HG03039 (cell line): Measurements from ENCODE around the gene SYCP3.

ENCODE experiments used
- ATAC-seq: cut with Tn5 transposase; IDR thresholded peaks from one replicate; pipeline ENCODE4 v1.9.1; 2021; ENCODE audit warnings: mild to moderate bottlenecking, moderate library complexity; ENCODE audit not compliant: unreplicated experiment

Gene SYCP3

DNA sequence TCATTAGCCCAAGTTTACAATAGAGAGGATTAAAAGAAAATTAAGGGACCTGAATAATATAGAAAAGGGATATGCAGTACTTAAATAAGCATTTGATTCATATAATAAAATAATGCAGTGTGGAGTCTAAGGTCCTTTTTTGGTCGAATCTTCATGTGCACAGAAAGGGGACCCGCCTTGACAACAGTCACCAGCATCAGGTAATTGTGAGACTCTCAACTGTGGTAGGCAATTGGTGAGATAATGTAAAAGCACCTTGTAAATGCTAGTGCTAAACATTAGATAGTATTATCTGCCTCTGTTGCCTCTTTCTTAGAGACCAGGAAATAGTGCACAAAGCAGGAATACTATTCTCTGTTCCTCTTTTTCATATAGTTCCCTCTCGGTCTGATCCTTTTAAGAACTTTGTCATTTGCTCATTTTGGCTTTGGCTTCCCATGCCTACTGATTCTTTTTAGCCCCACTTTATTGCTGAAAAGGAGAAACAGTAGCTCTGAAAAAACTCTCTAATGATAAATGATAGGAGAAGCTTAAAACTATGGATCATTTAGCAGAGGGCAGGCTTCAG lies 24.3 kb downstream of the SYCP3 start:
- ATAC-seq: no peak

DNA sequence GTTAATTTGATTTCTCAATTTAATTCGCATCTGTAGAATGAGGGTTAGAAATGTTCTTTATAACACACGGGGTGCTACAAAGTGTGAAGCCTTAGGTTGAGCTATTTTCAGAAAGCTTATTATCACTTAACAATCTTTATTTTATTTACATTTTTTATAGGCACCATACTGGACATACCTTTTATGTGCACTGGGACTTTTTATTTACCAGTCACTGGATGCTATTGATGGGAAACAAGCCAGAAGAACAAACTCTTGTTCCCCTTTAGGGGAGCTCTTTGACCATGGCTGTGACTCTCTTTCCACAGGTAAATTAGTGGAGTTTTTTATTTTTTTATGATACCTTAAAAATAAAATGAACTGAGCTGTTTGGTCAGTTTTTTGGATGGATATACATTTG lies 25.3 kb downstream of the SYCP3 start:
- no peak for ATAC-seq

DNA sequence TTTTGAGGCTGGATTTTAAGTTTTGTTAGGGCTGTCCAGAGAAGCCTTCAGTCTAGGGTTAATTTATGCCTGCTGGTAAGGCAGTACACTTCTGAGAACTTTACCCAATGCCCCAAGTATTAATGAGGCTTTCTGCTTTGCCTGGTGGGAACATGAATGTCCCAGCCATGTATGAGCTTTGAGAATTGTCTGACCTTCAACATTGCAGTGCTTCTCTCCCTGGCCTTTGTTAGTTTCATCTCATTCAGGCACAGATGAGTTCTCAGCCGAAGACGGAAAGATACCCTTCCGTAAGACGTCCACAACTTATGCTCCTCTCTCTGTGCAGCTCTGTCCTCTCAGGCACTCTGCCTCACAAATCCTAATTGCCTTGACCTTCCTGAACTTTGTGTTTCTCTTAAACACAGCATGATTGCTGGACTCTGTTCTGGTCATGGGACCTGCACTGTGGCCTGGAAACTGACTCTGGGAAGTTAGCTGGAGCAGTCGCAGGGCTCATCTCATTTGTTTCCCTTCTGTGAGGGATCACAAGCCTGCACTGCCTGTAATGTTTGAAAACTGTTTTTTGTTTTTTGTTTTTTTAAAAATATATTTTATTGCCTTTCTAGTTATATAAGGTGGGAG lies 26.1 kb downstream of the SYCP3 start:
- no peak for ATAC-seq

DNA sequence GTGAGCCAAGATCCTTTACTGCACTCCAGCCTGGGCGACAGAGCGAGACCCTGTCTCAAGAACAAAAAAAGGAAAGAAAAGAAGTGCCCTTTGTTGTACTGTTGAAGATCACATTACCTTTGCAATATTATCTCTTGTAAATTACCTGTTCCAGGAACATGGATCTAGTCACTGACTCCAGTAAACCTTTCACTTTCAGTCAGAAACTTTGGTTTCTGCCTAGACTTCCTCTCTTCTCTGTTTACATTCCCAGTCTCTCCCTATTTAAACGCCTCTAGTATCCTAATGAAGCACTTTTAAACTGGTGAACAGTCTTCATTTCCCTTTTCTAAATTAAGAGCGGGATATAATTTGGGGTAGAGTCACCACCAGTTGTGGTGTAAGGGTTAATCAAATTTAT lies 29.0 kb downstream of the SYCP3 start:
- no peak for ATAC-seq

DNA sequence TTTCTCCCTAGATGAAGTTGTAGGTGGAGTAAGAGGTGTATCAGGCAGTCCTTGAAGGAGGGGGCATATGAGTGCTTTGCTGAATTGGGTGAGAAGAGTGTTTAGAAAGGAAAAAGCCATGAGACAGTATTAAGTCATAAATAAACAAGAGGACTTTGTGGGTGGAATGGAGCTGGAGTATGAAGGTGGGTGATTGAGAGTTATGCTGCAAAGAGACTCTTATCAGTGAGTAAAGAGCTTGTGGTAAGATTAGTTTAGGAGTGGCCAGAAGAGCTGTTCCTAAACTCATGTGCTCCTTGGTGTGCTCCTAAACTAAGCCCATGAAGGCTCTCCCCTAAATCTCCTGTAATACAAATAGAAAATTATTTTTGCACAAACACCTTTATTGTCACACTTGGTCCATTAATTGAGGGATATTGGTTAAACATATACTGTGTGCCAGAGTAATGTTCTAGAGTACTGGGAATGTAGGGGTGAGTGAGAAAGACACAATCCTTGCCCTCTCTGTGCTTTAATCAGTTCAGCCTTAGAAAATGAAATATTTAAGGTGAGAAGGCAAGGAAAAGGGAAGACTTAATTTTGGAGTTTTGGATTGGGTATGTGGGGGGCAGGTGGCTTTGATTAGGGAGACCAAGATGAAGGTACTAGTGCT lies 32.0 kb downstream of the SYCP3 start:
- no peak for ATAC-seq

DNA sequence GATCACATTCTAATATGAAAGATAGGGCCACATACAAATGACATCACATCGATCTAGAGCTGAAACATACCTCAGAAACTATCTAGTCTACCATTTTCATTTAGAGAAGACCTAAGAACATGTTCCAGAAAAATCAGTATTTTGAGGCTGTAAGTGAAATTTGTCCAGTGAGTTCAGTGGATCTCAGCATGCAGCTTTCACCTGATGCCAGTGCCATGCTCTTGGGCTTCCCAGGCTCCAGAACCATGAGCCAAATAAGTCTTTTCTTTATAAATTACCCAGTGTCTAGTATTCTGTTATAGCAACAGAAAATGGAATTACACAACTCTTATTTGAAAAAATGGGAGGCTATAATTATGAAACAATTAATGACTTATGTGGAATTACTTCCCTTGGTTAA lies 32.9 kb downstream of the SYCP3 start:
- no peak for ATAC-seq

DNA sequence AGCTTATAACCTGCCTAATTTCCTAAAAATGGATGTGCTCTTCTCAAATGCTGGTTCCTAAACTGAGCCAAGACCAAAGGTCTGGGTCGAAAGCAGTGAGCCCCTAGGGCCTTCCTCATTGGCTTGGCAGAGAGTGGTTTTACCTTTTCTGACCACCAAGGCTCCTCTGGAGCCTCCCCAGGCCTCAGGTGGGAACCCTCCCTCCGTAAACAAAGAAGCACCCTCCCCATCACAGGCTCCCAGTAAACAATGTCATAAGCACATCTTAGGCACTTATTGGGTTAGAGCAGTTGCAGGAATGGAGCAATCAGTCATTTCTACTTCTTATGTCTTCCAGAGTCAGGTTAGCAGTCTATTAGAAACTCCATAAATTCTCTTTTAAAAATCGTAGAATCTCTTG lies 35.8 kb downstream of the SYCP3 start:
- ATAC-seq: no peak

DNA sequence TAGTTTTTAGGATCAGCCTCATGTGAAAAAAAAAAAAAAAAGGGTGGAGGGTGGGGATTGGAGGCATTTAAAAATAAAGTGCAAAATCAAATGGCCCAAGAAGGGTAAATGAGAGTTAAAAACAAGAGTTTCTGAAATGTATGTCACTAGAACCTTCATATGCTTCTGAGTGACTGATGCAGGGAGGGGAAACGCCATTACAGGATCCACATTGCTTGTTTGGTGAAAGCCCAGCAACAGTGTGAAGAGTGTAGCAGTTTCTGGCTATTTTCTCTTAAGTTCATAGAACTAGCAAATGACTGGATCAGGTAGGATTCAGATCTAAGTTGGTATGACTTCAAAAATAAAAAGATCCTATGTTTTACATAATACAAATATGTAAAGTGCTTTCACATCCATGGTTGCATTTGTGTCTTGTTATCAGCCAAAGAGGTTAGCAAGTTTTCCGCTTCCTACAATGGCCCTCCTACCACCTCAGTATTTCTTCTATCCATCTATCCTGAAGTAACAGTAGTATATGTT lies 38.9 kb downstream of the SYCP3 start:
- no peak for ATAC-seq

DNA sequence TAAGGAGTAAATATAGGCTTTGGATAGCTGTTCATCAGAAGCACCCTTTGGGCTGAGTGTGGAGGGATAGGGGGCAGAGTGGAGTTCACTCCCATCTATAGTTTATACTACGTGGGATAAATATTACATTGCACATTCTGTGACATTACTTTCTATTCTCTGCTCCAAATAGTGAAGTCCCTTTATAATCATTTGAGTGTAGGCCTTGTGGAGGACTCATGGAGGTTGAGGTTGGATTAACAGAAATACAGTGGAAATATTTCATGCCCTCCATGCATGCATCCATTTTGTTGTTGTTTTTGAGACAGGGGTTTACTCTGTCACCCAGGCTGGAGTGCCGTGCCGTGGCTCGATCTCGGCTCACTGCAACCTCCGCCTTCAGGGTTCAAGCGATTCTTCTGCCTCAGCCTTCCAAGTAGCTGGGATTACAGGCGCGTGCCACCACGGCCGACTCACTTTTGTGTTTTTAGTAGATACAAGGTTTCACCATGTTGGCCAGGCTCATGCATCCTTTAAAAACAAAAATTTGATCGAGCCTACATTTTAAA lies 40.4 kb downstream of the SYCP3 start:
- no peak for ATAC-seq

DNA sequence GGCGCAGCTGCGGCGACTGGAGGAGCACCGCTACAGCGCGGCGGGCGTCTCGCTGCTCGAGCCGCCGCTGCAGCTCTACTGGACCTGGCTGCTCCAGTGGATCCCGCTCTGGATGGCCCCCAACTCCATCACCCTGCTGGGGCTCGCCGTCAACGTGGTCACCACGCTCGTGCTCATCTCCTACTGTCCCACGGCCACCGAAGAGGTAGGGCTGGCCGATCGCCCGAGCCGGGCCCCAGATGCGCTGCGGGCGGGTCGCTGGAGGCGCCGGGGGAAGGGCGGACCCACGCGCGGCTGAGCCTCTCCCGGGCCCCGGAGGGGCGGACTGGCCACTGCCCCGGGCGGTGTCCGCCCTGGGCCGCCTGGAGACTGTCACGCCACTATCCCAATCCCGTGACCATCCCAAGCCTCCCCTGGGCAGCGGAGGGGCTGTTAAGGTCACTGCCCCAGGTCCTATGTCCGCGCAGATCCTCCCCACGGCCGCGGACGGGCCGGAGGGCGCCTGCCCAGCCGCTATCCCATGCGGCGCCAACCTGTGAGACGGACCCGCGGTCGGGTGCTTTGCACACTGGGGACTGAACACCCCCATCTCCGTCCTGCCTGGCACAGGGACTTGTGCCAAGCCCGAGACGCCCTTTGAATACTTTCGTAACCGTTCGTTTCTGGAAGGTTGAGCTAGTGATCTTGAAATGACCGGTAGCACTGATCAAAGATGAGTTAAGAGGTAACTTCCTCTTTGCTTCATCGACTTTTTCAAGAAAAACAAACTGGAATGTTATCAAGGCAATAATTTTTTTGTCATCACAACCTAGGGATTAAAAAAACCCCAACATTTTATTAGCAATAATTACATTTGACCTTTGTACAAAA lies 41.1 kb downstream of the SYCP3 start:
- peak; percentile 27 for ATAC-seq

DNA sequence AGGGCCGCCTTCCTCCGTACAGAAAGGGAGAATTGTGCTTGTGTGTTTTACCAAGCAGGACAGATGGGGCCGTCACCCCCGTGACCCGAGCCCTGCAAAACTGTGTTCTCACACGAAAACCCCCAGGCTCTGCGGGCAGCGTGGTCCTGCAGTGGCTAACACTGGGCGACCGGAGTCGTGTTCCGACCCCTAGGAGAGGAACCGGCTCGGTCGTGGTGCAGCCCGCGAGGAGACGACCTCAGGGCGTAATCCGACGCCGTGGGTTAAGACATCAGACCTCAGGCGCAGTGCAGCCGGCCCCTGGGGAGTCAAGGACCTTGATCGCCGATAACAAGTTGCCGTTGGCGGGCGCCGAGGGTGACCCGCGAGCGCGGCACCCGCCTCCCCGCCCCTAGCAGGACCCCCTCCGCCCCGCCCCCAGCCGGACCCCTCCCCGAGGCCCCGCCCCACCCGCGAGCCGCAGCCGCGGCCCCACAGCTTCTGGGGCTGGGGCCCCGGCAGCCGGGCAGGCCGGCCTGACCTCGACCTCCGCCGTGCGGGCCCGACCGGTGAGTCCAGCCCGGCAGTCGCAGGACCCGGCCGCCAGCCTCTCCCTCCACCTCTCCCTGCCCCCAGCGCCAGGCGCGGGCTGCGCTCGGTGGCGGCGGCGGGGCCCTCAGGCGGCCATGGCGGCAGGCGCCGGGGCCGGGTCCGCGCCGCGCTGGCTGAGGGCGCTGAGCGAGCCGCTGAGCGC lies 41.9 kb downstream of the SYCP3 start, which contains the start of gene CHPT1:
TSS of gene CHPT1 (plus strand) at position 444 of the 733 bp plus-strand sequence. CDS start at position 666, 222 bp downstream.
- peak; percentile 61 for ATAC-seq

DNA sequence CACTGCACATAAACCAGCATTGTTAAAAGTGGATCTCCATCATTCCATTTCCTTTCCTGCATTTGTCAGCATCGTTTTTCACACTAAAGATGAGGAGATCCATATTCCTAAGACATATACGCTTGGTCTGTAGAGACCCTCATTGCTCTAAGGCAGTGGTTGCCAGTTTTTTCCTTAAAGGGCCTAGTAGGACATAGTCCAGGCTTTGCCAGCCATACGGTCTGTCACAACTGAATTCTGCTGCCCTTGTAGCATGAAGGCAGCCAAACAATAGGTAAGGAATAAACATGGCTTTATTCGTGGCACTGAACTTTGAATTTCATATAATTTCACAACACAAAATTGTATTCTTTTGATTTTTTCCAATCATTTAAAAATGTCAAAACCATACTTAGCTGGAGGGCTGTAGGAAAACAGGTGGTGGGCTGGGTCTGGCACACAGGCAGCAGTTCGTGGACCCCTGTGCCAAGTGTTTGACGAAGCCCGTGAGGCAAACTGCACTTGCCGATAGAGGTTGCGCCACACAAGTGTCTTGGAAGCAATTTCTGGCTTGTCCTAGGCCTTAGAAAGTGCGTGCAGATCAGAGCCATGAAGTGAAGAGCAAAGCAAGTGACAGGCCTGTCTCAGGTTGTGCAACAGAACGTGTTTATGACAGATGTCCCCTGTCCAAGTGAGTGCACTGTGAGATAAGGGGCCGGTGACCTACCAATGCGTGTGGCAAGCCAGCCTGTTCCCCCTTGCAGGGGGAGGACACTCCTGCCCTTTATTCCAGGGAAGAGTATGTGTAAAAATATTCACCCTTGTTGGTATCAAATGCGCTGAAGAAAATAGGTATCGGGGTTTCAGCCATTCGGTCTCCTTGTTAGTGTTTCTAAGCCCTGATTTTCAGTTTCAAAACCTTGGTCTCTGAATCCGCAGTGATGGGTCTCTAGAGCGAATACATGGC lies 42.7 kb downstream of the SYCP3 start:
- peak; percentile 27 for ATAC-seq

DNA sequence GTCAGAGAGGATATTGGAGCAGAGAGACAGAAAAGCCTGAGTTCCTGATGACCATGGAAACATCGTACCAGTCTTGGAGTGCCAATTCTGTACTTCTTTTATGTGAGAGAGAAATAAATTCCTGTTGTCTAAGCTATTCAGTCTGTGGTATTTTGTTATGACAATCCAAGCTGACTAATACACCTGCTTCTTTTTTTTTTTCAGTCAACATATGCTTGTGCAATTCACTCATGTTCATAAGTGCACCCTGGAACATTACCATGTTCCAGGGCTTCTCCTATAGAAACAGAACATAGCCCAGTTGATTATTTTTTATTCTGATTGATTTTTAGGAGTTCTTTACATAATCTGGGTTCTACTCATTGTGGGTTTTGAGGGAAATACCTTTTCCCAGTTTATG lies 43.6 kb downstream of the SYCP3 start:
- ATAC-seq: no peak

DNA sequence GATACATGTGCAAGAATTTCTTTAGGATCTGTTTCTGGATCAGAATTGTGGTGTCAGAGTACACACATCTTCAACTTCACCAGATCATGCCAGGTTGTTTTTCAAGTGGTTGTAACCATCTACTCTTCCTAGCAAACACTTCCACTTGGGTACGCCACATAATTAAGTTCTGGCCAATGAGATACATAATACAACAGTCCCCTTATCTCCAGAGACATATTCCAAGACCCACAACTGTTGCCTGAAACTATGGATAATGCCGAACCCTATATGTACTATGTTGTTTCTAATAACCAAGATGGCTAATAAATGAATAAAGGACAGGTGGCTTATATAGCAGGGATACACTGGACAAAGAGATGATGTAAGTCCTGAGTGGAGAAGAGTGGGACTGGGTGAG lies 44.3 kb downstream of the SYCP3 start:
- ATAC-seq: no peak

DNA sequence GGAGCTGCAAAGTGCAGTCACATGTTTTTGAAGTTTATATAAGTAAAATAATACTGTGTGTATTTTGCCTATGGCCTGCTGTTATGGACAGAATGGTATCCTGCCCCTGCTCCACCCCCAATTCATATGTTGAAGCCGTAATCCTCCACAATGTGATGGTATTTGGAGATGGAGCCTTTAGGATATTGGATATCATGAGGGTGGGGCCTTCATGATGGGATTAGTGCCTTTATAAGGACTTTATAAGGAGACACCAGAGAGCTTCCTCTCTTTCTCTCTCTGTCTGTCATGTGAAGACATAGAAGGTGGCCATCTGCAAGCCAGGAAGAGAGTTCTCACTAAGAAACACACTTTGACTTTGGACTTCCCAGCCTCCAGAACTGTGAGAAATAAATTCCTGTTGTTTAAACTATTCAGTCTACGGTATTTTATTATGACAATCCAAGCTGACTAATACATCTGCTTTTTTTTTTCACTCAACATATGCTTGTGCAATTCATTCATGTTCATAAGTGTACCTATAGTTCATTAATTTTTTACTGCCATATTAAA lies 44.9 kb downstream of the SYCP3 start:
- ATAC-seq: no peak

DNA sequence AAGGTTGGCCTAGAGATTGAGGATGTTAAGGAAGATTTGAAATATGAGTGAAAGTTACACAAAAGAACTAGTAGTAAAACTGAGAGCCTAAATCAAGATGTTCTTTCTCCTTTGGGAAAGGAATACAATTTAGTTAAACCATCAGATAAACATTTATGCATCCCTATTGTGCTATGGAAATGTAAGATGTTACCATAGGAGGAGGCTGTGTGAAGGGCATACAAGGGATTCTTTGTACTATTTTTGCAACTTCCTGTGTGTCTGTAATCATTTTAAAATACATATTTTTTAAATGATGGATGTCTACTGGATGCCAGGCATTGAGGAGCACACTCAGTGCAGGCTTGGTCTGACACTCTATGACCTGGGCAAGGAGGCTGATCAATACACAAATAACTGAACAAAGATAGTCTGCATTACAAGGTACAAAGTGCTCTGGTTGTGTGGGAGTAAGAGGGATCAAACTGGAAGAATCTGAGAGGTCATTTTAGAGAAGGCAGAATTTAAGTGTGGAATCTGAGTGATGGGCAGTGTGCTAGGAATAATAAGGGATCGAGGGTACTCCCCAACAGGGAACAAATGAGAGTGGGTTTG lies 47.7 kb downstream of the SYCP3 start:
- no peak for ATAC-seq

DNA sequence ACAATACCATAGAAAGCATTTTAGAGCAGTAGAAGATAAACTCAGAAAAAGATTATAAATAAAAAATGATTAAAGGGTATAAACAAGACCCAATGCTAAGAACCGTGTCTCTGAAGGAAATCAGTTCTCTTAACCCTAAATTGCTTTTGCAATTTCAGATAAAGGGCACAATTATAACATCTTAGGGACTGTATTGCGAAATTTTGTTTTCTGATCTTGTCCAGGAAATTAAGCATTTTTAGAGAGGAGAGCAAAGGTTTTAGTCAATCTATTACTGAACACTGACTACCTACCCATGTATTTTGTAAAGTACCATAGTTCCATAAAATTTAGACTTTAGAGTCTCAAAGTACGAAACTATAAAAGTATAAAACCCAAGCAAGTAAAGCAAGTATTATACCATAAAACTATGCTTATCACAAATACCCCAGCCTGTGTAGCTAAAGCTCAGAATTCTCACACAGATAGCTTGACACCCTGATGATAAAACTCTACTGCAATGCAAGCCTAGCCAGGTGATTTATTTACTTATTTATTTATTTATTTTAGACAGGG lies 48.6 kb downstream of the SYCP3 start:
- no peak for ATAC-seq

DNA sequence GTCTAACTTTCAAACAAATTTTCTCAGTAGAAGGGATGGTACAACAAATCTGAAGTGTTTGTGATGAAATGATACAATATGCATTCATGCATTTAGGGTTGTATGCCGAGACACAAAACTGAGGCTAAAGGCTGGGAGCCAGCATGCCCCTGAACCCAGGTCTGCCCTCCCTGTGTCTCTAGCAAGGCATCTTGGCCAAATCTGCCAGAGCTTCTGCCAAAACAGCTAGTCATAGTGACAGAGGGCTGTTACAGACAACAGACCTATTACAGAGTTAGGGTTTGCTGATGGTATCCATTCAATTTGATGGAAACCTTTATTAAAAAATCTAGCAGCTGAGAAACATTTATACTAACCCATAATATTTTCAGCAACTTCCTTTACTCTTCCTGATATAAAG lies 53.1 kb downstream of the SYCP3 start:
- ATAC-seq: no peak
